GM18868 (cell line): ENCODE results near the gene TCEAL3.
"Not testable (repeated sequence)": the region's sequence is repeated elsewhere in the genome, so short reads cannot be mapped to it uniquely, and the experiment has no call there.

Source experiments
- ATAC-seq: cut with Tn5 transposase; IDR thresholded peaks from one replicate; pipeline ENCODE4 v1.9.1; 2021; ENCODE audit warnings: mild to moderate bottlenecking, moderate library complexity; ENCODE audit not compliant: unreplicated experiment

The TCEAL3 gene

DNA sequence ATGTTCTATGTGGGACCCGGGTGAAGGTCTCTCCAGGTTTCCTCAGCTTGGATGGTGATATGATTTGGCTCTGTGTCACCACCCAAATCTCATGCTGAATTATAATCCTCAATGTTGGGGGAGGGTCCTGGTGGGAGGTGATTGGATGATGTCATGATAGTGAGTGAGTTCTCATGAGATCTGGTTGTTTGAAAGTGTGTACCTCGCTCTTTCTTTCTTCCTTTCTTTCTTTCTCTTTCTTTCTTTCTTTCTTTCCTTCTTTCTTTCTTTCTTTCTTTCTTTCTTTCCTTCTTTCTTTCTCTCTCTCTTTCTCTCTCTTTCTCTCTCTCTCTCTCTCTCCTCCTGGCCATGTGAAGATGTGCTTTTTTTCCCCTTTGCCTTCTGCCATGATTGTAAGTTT is 51.7 kb downstream of the TCEAL3 start:
- not testable (repeated sequence) for ATAC-seq
